ENCODE measurements around the gene ANKRD66. TPM values are rescaled to one million over a fixed set of nuclear protein-coding genes. Genes with fewer than 3 reads are reported as not detected.

The ANKRD66 gene
- polyA plus RNA-seq, 1 of the 3 experiments (the other 2 are of a cell fraction), result not detected

- Histone ChIP-seq H3K4me1 (ENCODE audit: control insufficient read depth in 1 of 2, insufficient read depth in 2 of 2, low read depth in 1 of 2, low read length in 1 of 2) (no peaks in the 10 kb centered on the region), H3K4me2 (no peak overlapping the region), H3K27ac (ENCODE audit: low read depth in 2 of 2, low read length in 1 of 2) (no peak overlapping the region), H4K20me1 (ENCODE audit: insufficient read depth) (no peaks in the 10 kb centered on the region), H3K4me3 (ENCODE audit: low read depth in 2 of 2, low read length in 1 of 2) (no peak overlapping the region), H3K9me2 (no peaks in the 10 kb centered on the region), H3K9ac (no peak overlapping the region), H3K27me3 (ENCODE audit: insufficient read depth) (peaks cover 8% of the 10 kb centered on the region; the same call in 1 of the 2 replicates), H3K9me3 (no peaks in the 10 kb centered on the region), H2AFZ (ENCODE audit: low read depth) (no peak overlapping the region), H3F3A (replicated peaks; ENCODE audit: insufficient read depth) (no peaks in the 10 kb centered on the region), H3K79me2 (ENCODE audit: insufficient read depth) (no peaks in the 10 kb centered on the region), H3K36me3 (replicated peaks in 1 of 2; ENCODE audit: control insufficient read depth in 1 of 2, insufficient read depth in 2 of 2, low read length in 1 of 2) (no peaks in the 10 kb centered on the region)
- CTCF ChIA-PET, result no interaction called here
- DNase-seq, result no peak
- POLR2A ChIA-PET, result no interaction called here
- 9% methylated on average over 4 of the region's 4 CpGs for WGBS (ENCODE audit: low lambda C conversion rate)
- TF ChIP-seq RCOR1 (IDR thresholded peaks at IDR 0.05; ENCODE audit: low read length) (no peak), NFIC (IDR thresholded peaks at IDR 0.05; ENCODE audit: borderline replicate concordance) (no peak), MXI1 (IDR thresholded peaks at IDR 0.05; ENCODE audit: low read depth, low read length) (no peak), NRF1 (IDR thresholded peaks at IDR 0.05; ENCODE audit: low read depth, low read length) (no peak), TAF1 (IDR thresholded peaks at IDR 0.05; ENCODE audit: borderline replicate concordance, low read depth, low read length) (no peak), USF2 (IDR thresholded peaks at IDR 0.05; ENCODE audit: borderline replicate concordance, low read depth, low read length) (no peak), IRF3 (IDR thresholded peaks at IDR 0.05; ENCODE audit: low read depth, low read length) (no peak), FOXJ3 (CRISPR knock-in tag; IDR thresholded peaks at IDR 0.05) (no peak), RAD21 (IDR thresholded peaks at IDR 0.05; ENCODE audit: low read length) (no peak)
Observed at GRCh38 chr6:46741910-46742309, 4.8 kb upstream of the ANKRD66 start.

- DNase-seq, result no peak
- Histone ChIP-seq H3K79me2 (ENCODE audit: insufficient read depth) (no peaks in the 10 kb centered on the region), H3F3A (replicated peaks; ENCODE audit: insufficient read depth) (no peaks in the 10 kb centered on the region), H3K9me2 (no peaks in the 10 kb centered on the region), H4K20me1 (ENCODE audit: insufficient read depth) (no peaks in the 10 kb centered on the region), H3K9ac (no peak overlapping the region), H2AFZ (ENCODE audit: low read depth) (no peak overlapping the region), H3K27ac (ENCODE audit: low read depth in 2 of 2, low read length in 1 of 2) (no peak overlapping the region), H3K36me3 (replicated peaks in 1 of 2; ENCODE audit: control insufficient read depth in 1 of 2, insufficient read depth in 2 of 2, low read length in 1 of 2) (no peaks in the 10 kb centered on the region), H3K4me2 (no peak overlapping the region), H3K9me3 (no peaks in the 10 kb centered on the region), H3K27me3 (ENCODE audit: insufficient read depth) (no peaks in the 10 kb centered on the region), H3K4me3 (ENCODE audit: low read depth in 2 of 2, low read length in 1 of 2) (no peak overlapping the region), H3K4me1 (ENCODE audit: control insufficient read depth in 1 of 2, insufficient read depth in 2 of 2, low read depth in 1 of 2, low read length in 1 of 2) (no peaks in the 10 kb centered on the region)
- POLR2A ChIA-PET, result no interaction called here
- CTCF ChIA-PET, result no interaction called here
- WGBS (ENCODE audit: low lambda C conversion rate), result 0% methylated on average over 1 of the region's 1 CpG
- TF ChIP-seq GABPA (IDR thresholded peaks at IDR 0.05; ENCODE audit: low read depth) (no peak), ZBTB33 (IDR thresholded peaks at IDR 0.05; ENCODE audit: borderline replicate concordance, low read depth) (no peak), SIN3A (IDR thresholded peaks at IDR 0.05; ENCODE audit: borderline replicate concordance, low read depth, low read length) (no peak), YY1 (IDR thresholded peaks at IDR 0.05; ENCODE audit: low read depth) (no peak), NRF1 (IDR thresholded peaks at IDR 0.05; ENCODE audit: low read depth, low read length) (no peak), CHD2 (IDR thresholded peaks at IDR 0.05; ENCODE audit: low read length, partially characterized antibody) (no peak), REST (IDR thresholded peaks at IDR 0.05; ENCODE audit: low read depth, low read length) (no peak), EP300 (IDR thresholded peaks at IDR 0.05; ENCODE audit: borderline replicate concordance in 1 of 2, low read depth in 1 of 2, low read length in 1 of 2) (no peak), FOXM1 (IDR thresholded peaks at IDR 0.05; ENCODE audit: low read depth) (no peak), MEF2A (IDR thresholded peaks at IDR 0.05; ENCODE audit: borderline replicate concordance, low read depth) (no peak), USF2 (IDR thresholded peaks at IDR 0.05; ENCODE audit: borderline replicate concordance, low read depth, low read length) (no peak)
Observed at GRCh38 chr6:46743425-46744158, 3.1 kb upstream of the ANKRD66 start.

Data from SK-N-SH (cell line).